Cardiac muscle cell (in vitro differentiated cells and primary cell): ENCODE results near the gene STX8. TPM values are rescaled to one million over a fixed set of nuclear protein-coding genes. Genes with fewer than 3 reads are reported as not detected.

Source experiments
- DNase-seq, 2 donors: peaks; one replicate each; pipeline versions ENCODE4 v3.0.0 to v3.0.0-alpha.2; 2010 to 2017; ENCODE audit warnings: low read depth in 1 of 2, low spot score in 1 of 2
- H3K27ac ChIP-seq: fragments of 200-600 bp; sonication (generic); 2 replicates; pipeline ENCODE4 v1.5.1; 2016
- H3K27me3 ChIP-seq: fragments of 200-600 bp; sonication (generic); 2 replicates; pipeline ENCODE4 v1.6.0; 2016; ENCODE audit warnings: control low read depth
- H3K36me3 ChIP-seq: fragments of 200-600 bp; sonication (generic); 2 replicates; pipeline ENCODE4 v1.5.1; 2016; ENCODE audit warnings: control low read depth
- H3K4me1 ChIP-seq: fragments of 200-600 bp; sonication (generic); 2 replicates; pipeline ENCODE4 v1.8.1; 2017; ENCODE audit warnings: low read depth, mild to moderate bottlenecking, mixed run types
- H3K4me3 ChIP-seq: fragments of 200-600 bp; sonication (generic); 2 replicates; pipeline ENCODE4 v1.5.1; 2016; ENCODE audit warnings: mild to moderate bottlenecking
- H3K9me3 ChIP-seq: fragments of 200-600 bp; sonication (generic); 2 replicates; pipeline ENCODE4 v1.5.1; 2017; ENCODE audit warnings: low read depth, mild to moderate bottlenecking, control low read depth
- polyA plus RNA-seq: library from polyadenylated mRNA; unstranded; fragments of >200 nt; fragmentation: Nextera tagmentation; extraction: Ambion mirVana; gene quantifications from 2 replicates; pipeline ENCODE4 v1.2.1, GENCODE V29; 2016
- total RNA-seq: library from RNA; depleted of rRNA; stranded (reverse); fragments of >200 nt; gene quantifications from 2 replicates; pipeline ENCODE4 v1.2.3, GENCODE V29; 2016
- TF ChIP-seq, protein P1 (sequence below): IDR thresholded peaks from 2 replicates; pipeline ENCODE4 v1.5.1; 2012; ENCODE audit warnings: low read depth, mild to moderate bottlenecking, low read length

The STX8 gene
- total and polyA plus RNA-seq, 2 experiments from 2014 or later, result 46.9 to 95.2 TPM

DNA sequence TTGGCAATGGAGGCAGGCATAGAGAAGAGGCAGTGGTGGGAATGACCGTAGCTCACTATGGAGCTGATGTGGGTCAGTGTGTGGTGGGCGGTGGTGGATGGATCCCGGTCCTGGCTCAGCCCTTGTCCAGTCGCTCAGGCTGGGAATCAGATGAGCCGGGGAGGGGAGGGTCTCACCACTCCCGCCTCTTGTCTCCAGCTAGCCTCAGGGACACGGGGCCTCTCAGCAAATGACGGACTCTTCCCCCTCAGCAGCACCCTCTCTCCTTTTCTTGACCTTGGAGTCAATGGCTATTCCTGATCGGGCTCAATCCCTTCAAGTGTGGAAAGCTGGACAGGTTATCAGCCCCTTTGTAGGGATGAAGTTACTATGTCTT, 345.8 kb downstream of the STX8 start:
- Histone ChIP-seq H3K27ac (no peak overlapping the region), H3K9me3 (no peaks in the 10 kb centered on the region), H3K4me1 (no peaks in the 10 kb centered on the region), H3K36me3 (no peaks in the 10 kb centered on the region), H3K4me3 (no peak overlapping the region), H3K27me3 (peaks cover 61% of the 10 kb centered on the region)
- TF ChIP-seq, protein P1, sequence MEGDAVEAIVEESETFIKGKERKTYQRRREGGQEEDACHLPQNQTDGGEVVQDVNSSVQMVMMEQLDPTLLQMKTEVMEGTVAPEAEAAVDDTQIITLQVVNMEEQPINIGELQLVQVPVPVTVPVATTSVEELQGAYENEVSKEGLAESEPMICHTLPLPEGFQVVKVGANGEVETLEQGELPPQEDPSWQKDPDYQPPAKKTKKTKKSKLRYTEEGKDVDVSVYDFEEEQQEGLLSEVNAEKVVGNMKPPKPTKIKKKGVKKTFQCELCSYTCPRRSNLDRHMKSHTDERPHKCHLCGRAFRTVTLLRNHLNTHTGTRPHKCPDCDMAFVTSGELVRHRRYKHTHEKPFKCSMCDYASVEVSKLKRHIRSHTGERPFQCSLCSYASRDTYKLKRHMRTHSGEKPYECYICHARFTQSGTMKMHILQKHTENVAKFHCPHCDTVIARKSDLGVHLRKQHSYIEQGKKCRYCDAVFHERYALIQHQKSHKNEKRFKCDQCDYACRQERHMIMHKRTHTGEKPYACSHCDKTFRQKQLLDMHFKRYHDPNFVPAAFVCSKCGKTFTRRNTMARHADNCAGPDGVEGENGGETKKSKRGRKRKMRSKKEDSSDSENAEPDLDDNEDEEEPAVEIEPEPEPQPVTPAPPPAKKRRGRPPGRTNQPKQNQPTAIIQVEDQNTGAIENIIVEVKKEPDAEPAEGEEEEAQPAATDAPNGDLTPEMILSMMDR, result no peak
- DNase-seq, result no peak

DNA sequence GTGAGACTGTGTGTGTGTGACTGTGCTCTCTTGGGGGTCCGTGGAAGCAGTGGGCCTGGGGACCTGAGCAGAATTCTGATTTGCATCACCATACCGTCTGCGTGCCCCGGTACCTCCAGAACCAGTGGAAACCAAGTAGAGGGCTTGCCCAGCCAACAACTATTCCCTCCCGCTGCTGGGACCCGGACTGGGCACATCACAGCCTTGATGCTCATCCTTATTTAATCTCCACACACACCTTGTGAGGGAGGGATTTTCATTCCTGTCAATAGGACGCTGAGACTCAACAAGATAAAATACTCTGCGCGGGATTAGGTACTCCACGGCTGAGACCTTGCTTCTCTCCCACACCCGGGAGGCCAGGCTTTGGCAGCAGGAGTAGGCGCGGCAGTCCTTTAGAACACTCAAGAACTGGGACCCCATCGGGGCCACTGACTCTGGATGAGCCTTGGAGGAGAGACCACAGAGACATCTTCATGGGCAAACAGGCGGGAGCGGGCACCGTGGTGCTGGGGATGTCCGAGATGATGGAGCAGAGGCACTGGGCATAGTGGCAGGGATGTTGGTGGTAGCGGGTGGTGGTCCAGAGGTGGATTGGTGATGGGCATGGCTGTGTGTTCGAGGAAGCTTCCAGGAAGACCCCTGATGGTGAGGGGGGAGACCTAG, 346.3 kb downstream of the STX8 start:
- Histone ChIP-seq H3K27me3 (peaks cover 63% of the 10 kb centered on the region), H3K27ac (no peak overlapping the region), H3K36me3 (no peaks in the 10 kb centered on the region), H3K9me3 (no peaks in the 10 kb centered on the region), H3K4me3 (no peak overlapping the region), H3K4me1 (no peaks in the 10 kb centered on the region)
- no peak for DNase-seq
- TF ChIP-seq, protein P1, result no peak

- DNase-seq, result peak in 1 of 2 donors; percentile 74
- H3K4me3 ChIP-seq, result no peak overlapping the region
- no peak overlapping the region for H3K27ac ChIP-seq
- H3K27me3 ChIP-seq, result peaks cover 65% of the 10 kb centered on the region
- TF ChIP-seq, protein P1, result peak; percentile 8
- H3K4me1 ChIP-seq, result no peaks in the 10 kb centered on the region
- no peaks in the 10 kb centered on the region for H3K9me3 ChIP-seq
- no peaks in the 10 kb centered on the region for H3K36me3 ChIP-seq
These were observed 347.0 kb downstream of the STX8 start for GRCh38 chr17:9228408-9229159.

GRCh38 chr17:9227819-9228407, 347.7 kb downstream of the STX8 start:
- no peak for DNase-seq
- Histone ChIP-seq H3K4me3 (no peak overlapping the region), H3K27me3 (peaks cover 69% of the 10 kb centered on the region), H3K9me3 (no peaks in the 10 kb centered on the region), H3K36me3 (no peaks in the 10 kb centered on the region), H3K4me1 (no peaks in the 10 kb centered on the region), H3K27ac (no peak overlapping the region)
- TF ChIP-seq, protein P1, result no peak

GRCh38 chr17:9226794-9227135, 348.9 kb downstream of the STX8 start:
- no peaks in the 10 kb centered on the region for H3K36me3 ChIP-seq
- H3K27me3 ChIP-seq, result peaks cover 73% of the 10 kb centered on the region
- H3K27ac ChIP-seq, result no peak overlapping the region
- H3K4me3 ChIP-seq, result no peak overlapping the region
- no peaks in the 10 kb centered on the region for H3K9me3 ChIP-seq
- no peak for DNase-seq
- no peaks in the 10 kb centered on the region for H3K4me1 ChIP-seq
- TF ChIP-seq, protein P1, result no peak
